Endothelial cell of umbilical vein (primary cell): ENCODE data around the gene ZDHHC11B.
"Not testable (repeated sequence)": the region's sequence is repeated elsewhere in the genome, so short reads cannot be mapped to it uniquely, and the experiment has no call there.

Source experiments
- EZH2 ChIP-seq: IDR thresholded peaks from 2 replicates; pipeline ENCODE4 v1.6.1; 2012; ENCODE audit warnings: borderline replicate concordance, low read depth, mild to moderate bottlenecking, moderate library complexity, low read length, inconsistent platforms; ENCODE audit not compliant: severe bottlenecking
- GATA2 ChIP-seq: IDR thresholded peaks from 2 replicates; pipeline ENCODE4 v1.7.0; 2011; ENCODE audit warnings: low read depth, mild to moderate bottlenecking, moderate library complexity, mixed read lengths, low read length; ENCODE audit not compliant: insufficient read length, insufficient read depth
- JUN ChIP-seq: IDR thresholded peaks from 2 replicates; pipeline ENCODE4 v1.6.1; 2011; ENCODE audit warnings: borderline replicate concordance, low read depth; ENCODE audit not compliant: insufficient read length, insufficient read depth
- POLR2A ChIP-seq: IDR thresholded peaks from 2 replicates; pipeline ENCODE4 v1.6.1; 2012; ENCODE audit warnings: low read depth, mild to moderate bottlenecking, control low read depth, low read length
- POLR2AphosphoS5 ChIP-seq: IDR thresholded peaks from 2 replicates; pipeline ENCODE4 v1.6.1; 2012; ENCODE audit warnings: low read depth, mild to moderate bottlenecking, control low read depth, low read length, moderate library complexity; ENCODE audit not compliant: insufficient read depth
- TF ChIP-seq, protein P1 (sequence below), 2 donors: IDR thresholded peaks; 1 replicate in 1 of 2; 2 replicates in 1 of 2; pipeline ENCODE4 v1.5.1; 2011; ENCODE audit warnings: low read length in 2 of 2, mild to moderate bottlenecking in 2 of 2, moderate library complexity in 2 of 2, control low read depth in 1 of 2, inconsistent platforms in 1 of 2, low read depth in 1 of 2; ENCODE audit not compliant: insufficient read depth in 1 of 2; ENCODE audit errors: extremely low read depth in 1 of 2
- TF ChIP-seq, protein P2 (sequence below): IDR thresholded peaks from 2 replicates; pipeline ENCODE4 v1.6.1; 2011; ENCODE audit not compliant: insufficient read depth, insufficient read length

DNA sequence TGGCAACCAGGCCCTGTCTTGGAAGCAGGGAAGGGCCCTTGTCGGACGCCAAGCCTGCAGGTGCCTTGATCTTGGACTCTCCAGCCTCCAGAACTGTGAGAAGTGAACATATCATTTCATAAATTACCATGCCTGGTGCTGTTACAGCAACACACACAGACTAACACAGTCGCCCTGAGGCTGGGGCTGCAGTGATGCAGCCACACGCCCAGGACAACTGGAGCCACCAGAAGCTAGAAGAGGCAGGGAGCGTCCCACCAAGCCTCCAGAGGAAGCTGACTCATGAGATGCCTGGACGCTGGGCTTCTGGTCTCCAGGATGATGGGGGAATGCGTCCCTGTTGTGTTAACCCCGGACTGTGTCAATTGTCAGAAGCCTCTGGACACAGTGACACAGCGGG is 5.6 kb downstream of the ZDHHC11B start:
- TF ChIP-seq, protein P1, sequence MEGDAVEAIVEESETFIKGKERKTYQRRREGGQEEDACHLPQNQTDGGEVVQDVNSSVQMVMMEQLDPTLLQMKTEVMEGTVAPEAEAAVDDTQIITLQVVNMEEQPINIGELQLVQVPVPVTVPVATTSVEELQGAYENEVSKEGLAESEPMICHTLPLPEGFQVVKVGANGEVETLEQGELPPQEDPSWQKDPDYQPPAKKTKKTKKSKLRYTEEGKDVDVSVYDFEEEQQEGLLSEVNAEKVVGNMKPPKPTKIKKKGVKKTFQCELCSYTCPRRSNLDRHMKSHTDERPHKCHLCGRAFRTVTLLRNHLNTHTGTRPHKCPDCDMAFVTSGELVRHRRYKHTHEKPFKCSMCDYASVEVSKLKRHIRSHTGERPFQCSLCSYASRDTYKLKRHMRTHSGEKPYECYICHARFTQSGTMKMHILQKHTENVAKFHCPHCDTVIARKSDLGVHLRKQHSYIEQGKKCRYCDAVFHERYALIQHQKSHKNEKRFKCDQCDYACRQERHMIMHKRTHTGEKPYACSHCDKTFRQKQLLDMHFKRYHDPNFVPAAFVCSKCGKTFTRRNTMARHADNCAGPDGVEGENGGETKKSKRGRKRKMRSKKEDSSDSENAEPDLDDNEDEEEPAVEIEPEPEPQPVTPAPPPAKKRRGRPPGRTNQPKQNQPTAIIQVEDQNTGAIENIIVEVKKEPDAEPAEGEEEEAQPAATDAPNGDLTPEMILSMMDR (IDR thresholded peaks at IDR 0.05; ENCODE audit: extremely low read depth in 1 of 2, insufficient read depth in 1 of 2, low read depth in 1 of 2, low read length in 2 of 2): not testable (repeated sequence)
- not testable (repeated sequence) for TF ChIP-seq EZH2, POLR2A, GATA2, JUN, POLR2AphosphoS5
- TF ChIP-seq, protein P2, sequence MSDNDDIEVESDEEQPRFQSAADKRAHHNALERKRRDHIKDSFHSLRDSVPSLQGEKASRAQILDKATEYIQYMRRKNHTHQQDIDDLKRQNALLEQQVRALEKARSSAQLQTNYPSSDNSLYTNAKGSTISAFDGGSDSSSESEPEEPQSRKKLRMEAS: not testable (repeated sequence)
